GM12878 (cell line): ENCODE results near the gene TMEM98.
"Not testable (repeated sequence)": the region's sequence is repeated elsewhere in the genome, so short reads cannot be mapped to it uniquely, and the experiment has no call there.

ENCODE experiments used
- CHD2 ChIP-seq: IDR thresholded peaks from 2 replicates; pipeline ENCODE4 v1.6.1; 2011; ENCODE audit warnings: low read depth, low read length, improper control_type of control experiment, borderline replicate concordance
- EGR1 ChIP-seq, 2 experiments: IDR thresholded peaks; 1 replicate in 1 of 2; 2 replicates in 1 of 2; pipeline ENCODE4 v1.6.1; 2011 to 2012; ENCODE audit warnings: low read depth in 2 of 2, low read length in 2 of 2, borderline replicate concordance in 1 of 2, mild to moderate bottlenecking in 1 of 2, moderate library complexity in 1 of 2
- POLR2AphosphoS2 ChIP-seq: IDR thresholded peaks from 2 replicates; pipeline ENCODE4 v1.6.1; 2011; ENCODE audit warnings: low read depth, mild to moderate bottlenecking, low read length, improper control_type of control experiment, moderate library complexity
- RAD21 ChIP-seq: IDR thresholded peaks from 2 replicates; pipeline ENCODE4 v1.6.1; 2011; ENCODE audit warnings: mild to moderate bottlenecking, low read depth, low read length, moderate library complexity; ENCODE audit not compliant: insufficient read depth
- TAF1 ChIP-seq: IDR thresholded peaks from 2 replicates; pipeline ENCODE4 v1.6.1; 2011; ENCODE audit warnings: mild to moderate bottlenecking, low read depth, low read length, borderline replicate concordance
- YY1 ChIP-seq: IDR thresholded peaks from 2 replicates; pipeline ENCODE4 v1.6.1; 2011; ENCODE audit warnings: low read depth, mild to moderate bottlenecking, low read length
- TF ChIP-seq, protein P1 (sequence below), 3 experiments: IDR thresholded peaks in 2 of 3; conservative IDR thresholded peaks in 1 of 3; 2 replicates each; pipeline ENCODE4 v1.5.1; 2011; ENCODE audit warnings: low read depth in 3 of 3, low read length in 3 of 3, mild to moderate bottlenecking in 3 of 3, control low read depth in 2 of 3, moderate library complexity in 2 of 3, inconsistent platforms in 1 of 3, mixed read lengths in 1 of 3; ENCODE audit not compliant: control insufficient read depth in 2 of 3, insufficient read depth in 1 of 3; ENCODE audit errors: extremely low read depth in 1 of 3
- TF ChIP-seq, protein P2 (sequence below): IDR thresholded peaks from 2 replicates; pipeline ENCODE4 v1.6.1; 2011; ENCODE audit warnings: low read depth, low read length, improper control_type of control experiment, borderline replicate concordance

DNA sequence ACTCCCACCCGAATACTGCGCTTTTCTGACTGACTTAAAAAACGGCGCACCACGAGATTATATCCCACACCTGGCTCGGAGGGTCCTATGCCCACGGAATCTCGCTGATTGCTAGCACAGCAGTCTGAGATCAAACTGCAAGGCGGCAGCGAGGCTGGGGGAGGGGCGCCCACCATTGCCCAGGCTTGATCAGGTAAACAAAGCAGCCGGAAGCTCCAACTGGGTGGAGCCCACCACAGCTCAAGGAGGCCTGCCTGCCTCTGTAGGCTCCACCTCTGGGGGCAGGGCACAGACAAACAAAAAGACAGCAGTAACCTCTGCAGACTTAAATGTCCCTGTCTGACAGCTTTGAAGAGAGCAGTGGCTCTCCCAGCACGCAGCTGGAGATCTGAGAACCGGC, 40.5 kb upstream of the TMEM98 start:
- not testable (repeated sequence) for TF ChIP-seq POLR2AphosphoS2; EGR1 (IDR thresholded peaks at IDR 0.05; ENCODE audit: borderline replicate concordance in 1 of 2, low read depth in 2 of 2, low read length in 2 of 2); CHD2; RAD21; YY1; TAF1
- TF ChIP-seq, protein P1, sequence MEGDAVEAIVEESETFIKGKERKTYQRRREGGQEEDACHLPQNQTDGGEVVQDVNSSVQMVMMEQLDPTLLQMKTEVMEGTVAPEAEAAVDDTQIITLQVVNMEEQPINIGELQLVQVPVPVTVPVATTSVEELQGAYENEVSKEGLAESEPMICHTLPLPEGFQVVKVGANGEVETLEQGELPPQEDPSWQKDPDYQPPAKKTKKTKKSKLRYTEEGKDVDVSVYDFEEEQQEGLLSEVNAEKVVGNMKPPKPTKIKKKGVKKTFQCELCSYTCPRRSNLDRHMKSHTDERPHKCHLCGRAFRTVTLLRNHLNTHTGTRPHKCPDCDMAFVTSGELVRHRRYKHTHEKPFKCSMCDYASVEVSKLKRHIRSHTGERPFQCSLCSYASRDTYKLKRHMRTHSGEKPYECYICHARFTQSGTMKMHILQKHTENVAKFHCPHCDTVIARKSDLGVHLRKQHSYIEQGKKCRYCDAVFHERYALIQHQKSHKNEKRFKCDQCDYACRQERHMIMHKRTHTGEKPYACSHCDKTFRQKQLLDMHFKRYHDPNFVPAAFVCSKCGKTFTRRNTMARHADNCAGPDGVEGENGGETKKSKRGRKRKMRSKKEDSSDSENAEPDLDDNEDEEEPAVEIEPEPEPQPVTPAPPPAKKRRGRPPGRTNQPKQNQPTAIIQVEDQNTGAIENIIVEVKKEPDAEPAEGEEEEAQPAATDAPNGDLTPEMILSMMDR (IDR thresholded peaks at IDR 0.05 in 2 of 3, conservative IDR thresholded peaks at IDR 0.05 in 1 of 3; ENCODE audit: control insufficient read depth in 2 of 3, extremely low read depth in 1 of 3, insufficient read depth in 1 of 3, low read depth in 3 of 3, low read length in 3 of 3): not testable (repeated sequence)
- TF ChIP-seq, protein P2, sequence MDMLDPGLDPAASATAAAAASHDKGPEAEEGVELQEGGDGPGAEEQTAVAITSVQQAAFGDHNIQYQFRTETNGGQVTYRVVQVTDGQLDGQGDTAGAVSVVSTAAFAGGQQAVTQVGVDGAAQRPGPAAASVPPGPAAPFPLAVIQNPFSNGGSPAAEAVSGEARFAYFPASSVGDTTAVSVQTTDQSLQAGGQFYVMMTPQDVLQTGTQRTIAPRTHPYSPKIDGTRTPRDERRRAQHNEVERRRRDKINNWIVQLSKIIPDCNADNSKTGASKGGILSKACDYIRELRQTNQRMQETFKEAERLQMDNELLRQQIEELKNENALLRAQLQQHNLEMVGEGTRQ: not testable (repeated sequence)
